H9 (cell line): ENCODE measurements around the gene TRAF7. TPM values are rescaled to one million over a fixed set of nuclear protein-coding genes. Genes with fewer than 3 reads are reported as not detected.
A peak's percentile ranks its signal among the peaks of the same experiment; 100 is the strongest.
"Not testable (repeated sequence)": the region's sequence is repeated elsewhere in the genome, so short reads cannot be mapped to it uniquely, and the experiment has no call there.

ENCODE experiments used
- DNase-seq: peaks from one replicate; pipeline ENCODE4 v3.0.0-alpha.2; 2017
- H2AFZ ChIP-seq: one replicate; pipeline ENCODE4 v1.6.1; 2013; ENCODE audit warnings: mild to moderate bottlenecking, low read length, control low read depth, moderate library complexity
- H2AK5ac ChIP-seq: 2 replicates; pipeline ENCODE4 v1.6.1; 2013; ENCODE audit warnings: low read length, control low read depth, mixed read lengths; ENCODE audit not compliant: insufficient read length
- H2BK120ac ChIP-seq: one replicate; pipeline ENCODE4 v1.6.1; 2013; ENCODE audit warnings: low read depth, mild to moderate bottlenecking, low read length, control low read depth, inconsistent platforms; ENCODE audit not compliant: poor library complexity, severe bottlenecking
- H2BK12ac ChIP-seq: 2 replicates; pipeline ENCODE4 v1.6.1; 2013; ENCODE audit warnings: low read length, control low read depth, mixed read lengths, low read depth; ENCODE audit not compliant: insufficient read length
- H2BK15ac ChIP-seq: 2 replicates; pipeline ENCODE4 v1.6.1; 2013; ENCODE audit warnings: low read depth, low read length, control low read depth
- H2BK20ac ChIP-seq: one replicate; pipeline ENCODE4 v1.6.1; 2013; ENCODE audit warnings: low read depth, mild to moderate bottlenecking, low read length, control low read depth, inconsistent platforms; ENCODE audit not compliant: poor library complexity, severe bottlenecking
- H2BK5ac ChIP-seq: 2 replicates; pipeline ENCODE4 v1.6.1; 2013; ENCODE audit warnings: low read length, control low read depth, mixed read lengths; ENCODE audit not compliant: insufficient read length
- H3K14ac ChIP-seq: 2 replicates; pipeline ENCODE4 v1.6.1; 2013; ENCODE audit warnings: low read length, control low read depth; ENCODE audit not compliant: insufficient read depth
- H3K18ac ChIP-seq: 2 replicates; pipeline ENCODE4 v1.6.1; 2013; ENCODE audit warnings: low read depth, mild to moderate bottlenecking, mixed read lengths, low read length, control low read depth; ENCODE audit not compliant: insufficient read length
- H3K23ac ChIP-seq: 2 replicates; pipeline ENCODE4 v1.6.1; 2013; ENCODE audit warnings: low read length, control low read depth, mixed read lengths, low read depth; ENCODE audit not compliant: insufficient read length
- H3K23me2 ChIP-seq: 2 replicates; pipeline ENCODE4 v1.6.1; 2013; ENCODE audit warnings: low read depth, mild to moderate bottlenecking, mixed read lengths, low read length, control low read depth; ENCODE audit not compliant: insufficient read length, poor library complexity, severe bottlenecking
- H3K27ac ChIP-seq: 2 replicates; pipeline ENCODE4 v1.5.1; 2013; ENCODE audit warnings: low read length, control low read depth, mixed read lengths, low read depth; ENCODE audit not compliant: insufficient read length
- H3K27me3 ChIP-seq: 2 replicates; pipeline ENCODE4 v1.6.1; 2013; ENCODE audit warnings: low read length, control low read depth, inconsistent platforms; ENCODE audit not compliant: insufficient read depth
- H3K4ac ChIP-seq: 2 replicates; pipeline ENCODE4 v1.6.1; 2013; ENCODE audit warnings: low read depth, mild to moderate bottlenecking, control low read depth, inconsistent platforms, low read length, moderate library complexity
- H3K4me1 ChIP-seq: 2 replicates; pipeline ENCODE4 v1.6.1; 2013; ENCODE audit warnings: low read length, control low read depth, inconsistent platforms; ENCODE audit not compliant: insufficient read depth
- H3K4me2 ChIP-seq: 2 replicates; pipeline ENCODE4 v1.6.1; 2013; ENCODE audit warnings: low read length, control low read depth, mixed read lengths; ENCODE audit not compliant: insufficient read length, insufficient read depth
- H3K56ac ChIP-seq: 2 replicates; pipeline ENCODE4 v1.6.1; 2013; ENCODE audit warnings: low read depth, mild to moderate bottlenecking, mixed read lengths, low read length, control low read depth; ENCODE audit not compliant: insufficient read length
- H3K79me1 ChIP-seq: 2 replicates; pipeline ENCODE4 v1.6.1; 2013; ENCODE audit warnings: low read depth, mild to moderate bottlenecking, moderate library complexity, low read length, control low read depth, inconsistent platforms; ENCODE audit not compliant: insufficient read depth, poor library complexity, severe bottlenecking
- H3K79me2 ChIP-seq: 2 replicates; pipeline ENCODE4 v1.6.1; 2013; ENCODE audit warnings: low read length, control low read depth, inconsistent platforms; ENCODE audit not compliant: insufficient read depth
- H3K9ac ChIP-seq: 2 replicates; pipeline ENCODE4 v1.6.1; 2013; ENCODE audit warnings: low read length, control low read depth, mixed read lengths; ENCODE audit not compliant: insufficient read length; ENCODE audit errors: extremely low read depth
- H3K9me3 ChIP-seq: one replicate; pipeline ENCODE4 v1.6.1; 2013; ENCODE audit warnings: low read depth, low read length, inconsistent platforms; ENCODE audit not compliant: control insufficient read depth
- H3T11ph ChIP-seq: one replicate; pipeline ENCODE4 v1.6.1; 2013; ENCODE audit warnings: mild to moderate bottlenecking, low read length, control low read depth, inconsistent platforms
- H4K20me1 ChIP-seq: one replicate; pipeline ENCODE4 v1.6.1; 2013; ENCODE audit not compliant: control insufficient read depth, insufficient read length, insufficient read depth
- H4K5ac ChIP-seq: 2 replicates; pipeline ENCODE4 v1.6.1; 2013; ENCODE audit warnings: low read depth, mild to moderate bottlenecking, mixed read lengths, low read length, control low read depth; ENCODE audit not compliant: insufficient read length
- H4K8ac ChIP-seq: replicated peaks from 2 replicates; pipeline ENCODE4 v1.6.1; 2013; ENCODE audit warnings: low read length, control low read depth, mixed read lengths, low read depth; ENCODE audit not compliant: insufficient read length
- H4K91ac ChIP-seq: 2 replicates; pipeline ENCODE4 v1.6.1; 2013; ENCODE audit warnings: low read depth, mild to moderate bottlenecking, moderate library complexity, mixed read lengths, low read length, control low read depth; ENCODE audit not compliant: insufficient read length
- H3K27ac Mint-ChIP-seq, 3 experiments: 2 replicates in 2 of 3; 3 replicates in 1 of 3; pipeline ENCODE4 v1.8.0; 2020 to 2021; ENCODE audit warnings: mixed read lengths in 3 of 3, mild to moderate bottlenecking in 1 of 3, moderate library complexity in 1 of 3
- H3K27me3 Mint-ChIP-seq: 2 replicates; pipeline ENCODE4 v1.8.0; 2021; ENCODE audit warnings: low read depth, mild to moderate bottlenecking, moderate library complexity, mixed read lengths
- H3K36me3 Mint-ChIP-seq, 3 experiments: 2 replicates in 2 of 3; 3 replicates in 1 of 3; pipeline ENCODE4 v1.8.0; 2020 to 2021; ENCODE audit warnings: low read depth in 3 of 3, mixed read lengths in 3 of 3; ENCODE audit not compliant: insufficient read depth in 1 of 3
- H3K4me1 Mint-ChIP-seq, 2 experiments: 2 replicates each; pipeline ENCODE4 v1.8.0; 2020; ENCODE audit warnings: mixed read lengths in 2 of 2
- H3K4me3 Mint-ChIP-seq, 2 experiments: 2 replicates in 1 of 2; 3 replicates in 1 of 2; pipeline ENCODE4 v1.8.0; 2020 to 2021; ENCODE audit warnings: mild to moderate bottlenecking in 2 of 2, mixed read lengths in 2 of 2, moderate library complexity in 1 of 2
- H3K9me3 Mint-ChIP-seq, 2 experiments: 2 replicates in 1 of 2; 3 replicates in 1 of 2; pipeline ENCODE4 v1.8.0; 2020; ENCODE audit warnings: mild to moderate bottlenecking in 2 of 2, mixed read lengths in 2 of 2, moderate library complexity in 1 of 2
- WGBS: extraction: QIAGEN DNeasy Blood & Tissue Kit; methylation state at CpG from one replicate; pipeline ENCODE4 v1.1.7; 2013; ENCODE audit warnings: missing lambda C conversion rate, low lambda C conversion rate, mixed read lengths; ENCODE audit not compliant: insufficient read length; ENCODE audit errors: extremely low coverage; 5-methylcytosine and 5-hydroxymethylcytosine counted together
- total RNA-seq: library from RNA; stranded (reverse); gene quantifications from 2 replicates; pipeline ENCODE4 v1.2.1, GENCODE V29; 2021
- TF ChIP-seq, protein P1 (sequence below): fragments of 200-600 bp; sonication (generic); conservative IDR thresholded peaks from 3 replicates; pipeline ENCODE4 v1.8.0; 2021; ENCODE audit warnings: antibody characterized with exemption, mild to moderate bottlenecking

Gene TRAF7
- total RNA-seq, 1 experiment from 2014 or later, result 108 TPM

GRCh38 chr16:2121325-2121724 is 34.3 kb upstream of the TRAF7 start:
- H2BK12ac ChIP-seq, H3K23ac ChIP-seq, H2BK15ac ChIP-seq, H3K27me3 Mint-ChIP-seq, H2BK5ac ChIP-seq, H3K56ac ChIP-seq, H2AK5ac ChIP-seq, H4K5ac ChIP-seq, H3K9ac ChIP-seq, H3K9me3 ChIP-seq, H3K79me1 ChIP-seq, H3K79me2 ChIP-seq, DNase-seq, H3K23me2 ChIP-seq, H2BK20ac ChIP-seq, H4K8ac ChIP-seq, H3K27me3 ChIP-seq, H3K4ac ChIP-seq, H3K4me2 ChIP-seq, H4K20me1 ChIP-seq, H3T11ph ChIP-seq, H3K4me1 ChIP-seq, H4K91ac ChIP-seq, H2AFZ ChIP-seq, H3K27ac ChIP-seq, H3K9me3 Mint-ChIP-seq, H3K36me3 Mint-ChIP-seq, H3K14ac ChIP-seq, H2BK120ac ChIP-seq, H3K18ac ChIP-seq: not testable (repeated sequence)
- TF ChIP-seq, protein P1, sequence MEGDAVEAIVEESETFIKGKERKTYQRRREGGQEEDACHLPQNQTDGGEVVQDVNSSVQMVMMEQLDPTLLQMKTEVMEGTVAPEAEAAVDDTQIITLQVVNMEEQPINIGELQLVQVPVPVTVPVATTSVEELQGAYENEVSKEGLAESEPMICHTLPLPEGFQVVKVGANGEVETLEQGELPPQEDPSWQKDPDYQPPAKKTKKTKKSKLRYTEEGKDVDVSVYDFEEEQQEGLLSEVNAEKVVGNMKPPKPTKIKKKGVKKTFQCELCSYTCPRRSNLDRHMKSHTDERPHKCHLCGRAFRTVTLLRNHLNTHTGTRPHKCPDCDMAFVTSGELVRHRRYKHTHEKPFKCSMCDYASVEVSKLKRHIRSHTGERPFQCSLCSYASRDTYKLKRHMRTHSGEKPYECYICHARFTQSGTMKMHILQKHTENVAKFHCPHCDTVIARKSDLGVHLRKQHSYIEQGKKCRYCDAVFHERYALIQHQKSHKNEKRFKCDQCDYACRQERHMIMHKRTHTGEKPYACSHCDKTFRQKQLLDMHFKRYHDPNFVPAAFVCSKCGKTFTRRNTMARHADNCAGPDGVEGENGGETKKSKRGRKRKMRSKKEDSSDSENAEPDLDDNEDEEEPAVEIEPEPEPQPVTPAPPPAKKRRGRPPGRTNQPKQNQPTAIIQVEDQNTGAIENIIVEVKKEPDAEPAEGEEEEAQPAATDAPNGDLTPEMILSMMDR, result peak; percentile 43; the same call in 2 of the 3 replicates
- 0 out of 5 replicates have a peak overlapping the region, but pooled peaks of 1 of the 2 experiments have one; percentile 31 for H3K4me3 Mint-ChIP-seq
- peak overlapping the region in 2 of 3 experiments; percentile 42 to 56; a peak in 1 of 7 replicates for H3K27ac Mint-ChIP-seq
- peaks cover 10 to 15% of the 10 kb centered on the region in 2 experiments for H3K4me1 Mint-ChIP-seq
- WGBS, result no CpG with 5 or more reads among the region's 9 CpGs
